Activated naive CD8-positive, alpha-beta T cell treated with anti-CD3 and anti-CD28 coated beads, Interleukin-2, amount 50 U/mL, for 16 hours (primary cell): ENCODE data around the gene EFTUD2.

Source experiments
- DNase-seq: peaks from one replicate; pipeline ENCODE4 v3.0.0-alpha.2; 2020; ENCODE audit warnings: low read depth, low spot score

The EFTUD2 gene

GRCh38 chr17:44887971-44888954 is 11.0 kb downstream of the EFTUD2 start:
- DNase-seq, result no peak

- no peak for DNase-seq
These were observed 12.2 kb downstream of the EFTUD2 start for GRCh38 chr17:44887016-44887415.

- no peak for DNase-seq
These were observed 14.3 kb downstream of the EFTUD2 start for GRCh38 chr17:44884941-44885340.

- DNase-seq, result no peak
These were observed 18.1 kb downstream of the EFTUD2 start for GRCh38 chr17:44881145-44881544.

DNA sequence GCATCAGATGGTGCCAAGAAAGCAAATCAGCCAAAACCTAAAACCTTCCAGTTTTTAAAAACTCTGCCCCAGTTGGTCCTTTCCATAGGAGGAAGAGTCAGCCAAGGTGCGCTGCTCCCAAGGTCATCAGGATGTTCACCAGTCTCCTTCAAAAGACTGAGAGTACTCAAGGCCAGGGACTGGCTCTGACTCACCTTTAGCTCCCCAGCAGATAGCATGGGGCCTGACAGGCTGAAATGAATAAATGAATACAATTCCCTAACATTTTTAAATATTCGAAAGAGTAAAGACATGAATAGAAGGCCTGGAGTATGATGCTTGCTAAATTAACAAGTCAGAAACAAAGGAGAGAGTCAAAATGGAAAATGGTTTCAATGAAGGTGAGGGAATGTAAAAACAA is 19.2 kb downstream of the EFTUD2 start:
- DNase-seq, result no peak

DNA sequence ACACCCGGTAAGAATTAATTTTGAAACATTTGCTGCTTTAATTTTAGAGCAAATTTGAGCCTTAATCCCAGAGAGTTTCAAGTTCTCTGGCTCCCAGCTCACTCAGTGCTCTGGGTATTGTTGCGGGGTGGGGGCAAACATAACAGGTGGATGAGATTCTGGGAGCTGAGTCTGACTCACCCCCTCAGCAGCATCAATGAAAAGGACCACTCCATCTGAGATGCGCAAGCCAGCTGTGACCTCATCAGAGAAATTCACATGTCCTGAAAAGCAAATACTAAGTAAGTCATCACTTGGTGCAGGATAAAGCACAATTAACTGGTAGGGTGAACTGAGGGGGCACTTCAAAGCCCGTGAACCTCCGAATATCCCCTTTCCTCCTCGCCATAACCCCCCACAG is 19.9 kb downstream of the EFTUD2 start:
- no peak for DNase-seq

- DNase-seq, result no peak
These were observed 20.5 kb downstream of the EFTUD2 start for GRCh38 chr17:44878627-44879221.

- DNase-seq, result no peak
These were observed 22.1 kb downstream of the EFTUD2 start for GRCh38 chr17:44877121-44877520.

DNA sequence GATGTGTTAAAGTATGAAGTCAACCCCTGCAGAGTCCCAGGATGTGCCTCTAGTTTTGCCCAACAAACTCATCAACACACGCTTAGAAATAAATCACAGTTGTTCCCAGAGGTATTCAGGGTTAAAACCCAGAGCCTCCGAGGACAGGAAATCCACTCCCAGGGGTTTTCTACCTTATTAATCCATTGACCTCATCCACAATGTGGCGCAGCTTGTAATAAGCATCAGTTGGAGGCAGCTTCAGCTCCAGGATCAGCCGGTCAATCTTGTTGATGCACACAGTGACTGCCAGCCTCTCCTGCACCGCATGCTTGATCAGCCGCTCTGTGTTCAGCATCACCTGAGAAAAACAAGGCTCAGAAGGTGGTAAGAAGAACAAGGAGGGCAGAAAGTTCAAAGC is 23.5 kb downstream of the EFTUD2 start:
- DNase-seq, result no peak

DNA sequence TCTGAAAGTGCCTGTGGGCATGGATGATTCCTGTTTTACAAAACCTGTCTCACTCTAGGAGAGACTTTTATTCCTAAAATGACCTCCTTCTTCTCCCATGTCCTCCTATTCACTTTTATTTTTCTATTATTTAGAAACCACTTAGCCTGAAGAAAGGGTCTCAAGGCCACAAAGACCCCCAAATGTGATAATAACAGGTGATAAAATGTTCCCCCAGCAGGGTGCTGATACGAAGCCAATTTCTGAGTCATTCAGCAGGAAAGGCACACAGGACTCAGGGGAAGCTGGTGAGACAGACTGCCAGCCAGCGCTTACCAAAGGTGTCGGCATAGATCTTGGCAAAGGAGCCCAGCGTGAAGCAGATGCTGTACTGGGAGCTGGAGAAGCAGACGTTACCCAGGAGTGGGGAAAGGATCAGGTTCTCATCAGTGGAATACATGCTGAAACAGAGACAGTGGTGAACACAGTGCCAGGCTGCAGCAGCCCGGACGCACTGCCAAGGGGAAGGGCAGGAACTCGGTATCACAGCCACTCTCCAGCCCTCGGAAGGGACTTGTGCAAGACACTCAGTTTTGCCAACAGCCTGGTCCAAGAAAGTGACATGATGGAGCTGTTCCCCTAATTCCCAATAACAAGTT is 27.0 kb downstream of the EFTUD2 start:
- no peak for DNase-seq

- no peak for DNase-seq
These were observed 27.7 kb downstream of the EFTUD2 start for GRCh38 chr17:44871556-44871955.

DNA sequence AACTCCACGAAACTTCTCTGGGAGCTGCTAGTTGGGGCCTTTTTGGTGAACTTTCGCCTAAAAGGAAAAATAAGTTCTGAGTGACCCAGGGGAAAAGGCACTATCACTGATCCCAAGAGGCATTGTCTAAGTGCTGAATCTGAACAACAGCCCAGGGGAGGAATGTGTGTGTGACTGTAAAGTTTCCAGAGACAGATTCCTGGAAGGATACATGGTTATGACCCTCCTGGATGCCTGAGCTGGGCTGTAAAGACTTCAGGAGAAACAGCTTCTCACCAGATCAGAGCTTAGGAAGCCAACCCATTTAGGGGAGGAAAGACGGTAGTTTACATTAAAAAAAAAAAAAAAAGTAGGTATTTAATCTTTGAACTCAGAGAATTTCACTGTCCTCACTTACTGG is 31.4 kb downstream of the EFTUD2 start:
- no peak for DNase-seq

DNA sequence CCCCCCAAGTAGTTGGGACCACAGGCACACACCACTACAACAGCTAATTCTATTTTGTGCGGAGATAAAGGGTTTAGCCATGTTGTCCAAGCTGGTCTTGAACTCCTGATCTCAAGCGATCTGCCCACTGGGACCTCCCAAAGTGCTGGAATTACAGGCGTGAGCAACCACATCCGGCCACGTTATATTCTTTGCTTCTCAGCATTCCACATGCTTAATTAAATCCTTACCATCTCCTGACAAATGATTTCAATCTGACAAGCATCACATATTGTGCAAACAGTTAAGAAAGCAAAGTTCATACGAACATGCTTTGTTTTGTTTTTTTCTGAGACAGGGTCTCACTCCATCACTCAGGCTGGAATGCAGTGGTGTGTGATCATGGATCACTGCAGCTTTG is 33.3 kb downstream of the EFTUD2 start:
- no peak for DNase-seq

DNA sequence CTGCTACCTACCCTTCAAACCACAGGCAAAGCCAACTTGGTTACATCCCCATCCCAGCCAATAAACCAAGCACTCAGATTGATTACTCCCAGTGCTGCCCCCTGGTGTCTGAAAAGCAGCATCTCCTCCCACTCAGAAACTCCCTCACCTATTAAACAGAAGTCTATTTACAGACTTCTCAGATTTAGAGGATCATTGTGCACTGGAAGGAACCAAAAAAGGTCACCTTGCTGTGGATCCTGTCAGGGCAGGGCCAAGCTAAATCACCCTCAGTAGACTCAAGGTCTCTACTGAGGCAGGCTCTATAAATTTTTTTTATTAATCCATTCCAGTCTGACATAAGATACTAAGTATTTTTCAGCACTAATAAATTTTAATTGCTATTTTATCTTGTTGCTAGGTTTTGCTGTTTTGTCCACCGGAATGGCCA is 34.0 kb downstream of the EFTUD2 start:
- peak; percentile 48 for DNase-seq

GRCh38 chr17:44864831-44865230 is 34.4 kb downstream of the EFTUD2 start:
- no peak for DNase-seq

DNA sequence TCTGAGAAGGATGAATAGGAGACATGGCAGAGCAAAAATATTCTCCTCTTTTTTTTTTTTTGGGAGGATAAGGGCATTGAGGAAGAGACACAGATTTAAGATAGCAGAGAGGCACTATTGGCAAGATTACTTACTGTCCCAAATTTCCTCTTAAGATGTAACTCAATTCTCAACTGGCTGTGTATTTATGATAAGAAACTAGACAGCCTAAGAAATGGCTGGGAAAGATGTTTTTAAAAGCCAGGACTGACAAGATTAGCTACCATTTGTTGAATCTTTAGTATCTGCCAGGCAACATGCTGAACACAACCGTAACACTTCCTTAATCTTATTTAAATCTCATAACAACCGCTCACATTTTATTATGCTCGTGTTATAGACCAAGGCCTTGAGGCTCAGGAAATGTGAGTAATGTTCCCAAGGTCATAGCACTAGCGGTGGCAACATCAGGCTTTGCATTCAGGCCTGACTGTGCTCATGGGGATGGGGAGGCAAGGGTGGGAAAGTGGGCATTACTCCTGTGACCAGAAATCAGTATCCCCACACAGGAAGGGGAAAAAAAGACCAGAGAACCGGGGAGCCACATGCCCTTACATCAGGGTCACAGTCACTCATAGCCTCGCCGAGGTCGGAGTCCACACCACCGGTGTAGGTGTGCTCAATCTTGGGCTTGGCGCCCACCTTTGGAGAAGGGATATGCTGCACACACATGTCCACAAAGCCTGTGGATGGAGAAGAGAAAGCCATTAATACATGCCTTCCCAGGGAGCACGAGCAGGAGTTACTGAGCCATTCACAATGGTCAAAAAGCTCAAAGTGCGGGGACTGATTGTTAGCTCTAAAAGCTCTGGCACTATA is 36.0 kb downstream of the EFTUD2 start:
- no peak for DNase-seq

DNA sequence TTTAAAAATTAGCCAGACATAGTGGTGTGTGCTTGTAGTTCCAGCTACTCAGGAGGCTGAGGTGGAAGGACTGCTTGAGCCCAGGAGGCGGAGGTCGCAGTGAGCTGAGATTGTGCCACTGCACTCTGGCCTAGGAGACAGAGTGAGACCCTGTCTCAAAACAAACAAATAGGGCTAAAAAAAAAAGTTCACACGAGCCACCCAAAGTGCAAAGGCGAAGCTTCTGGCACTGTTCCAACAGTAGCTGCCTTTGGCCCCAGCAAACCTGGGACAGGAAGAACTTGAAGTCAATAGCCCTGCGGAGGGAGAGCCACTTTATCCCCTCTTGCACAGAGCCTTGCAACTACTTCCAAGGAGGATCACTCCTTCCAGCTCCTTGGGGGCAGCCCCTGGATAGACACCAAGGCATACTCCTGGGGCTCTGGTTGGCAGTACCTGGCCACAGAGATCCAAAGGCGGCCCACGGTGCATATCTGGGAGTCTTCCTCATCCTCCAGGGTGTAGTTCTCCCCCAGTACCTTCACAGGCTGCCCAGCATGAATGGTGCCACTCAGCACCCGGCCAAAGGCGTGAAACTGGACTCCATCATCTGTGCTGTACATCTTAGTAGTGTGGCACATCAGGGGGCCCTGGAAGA is 36.8 kb downstream of the EFTUD2 start:
- DNase-seq, result no peak

- DNase-seq, result no peak
These were observed 39.5 kb downstream of the EFTUD2 start for GRCh38 chr17:44859701-44860100.

DNA sequence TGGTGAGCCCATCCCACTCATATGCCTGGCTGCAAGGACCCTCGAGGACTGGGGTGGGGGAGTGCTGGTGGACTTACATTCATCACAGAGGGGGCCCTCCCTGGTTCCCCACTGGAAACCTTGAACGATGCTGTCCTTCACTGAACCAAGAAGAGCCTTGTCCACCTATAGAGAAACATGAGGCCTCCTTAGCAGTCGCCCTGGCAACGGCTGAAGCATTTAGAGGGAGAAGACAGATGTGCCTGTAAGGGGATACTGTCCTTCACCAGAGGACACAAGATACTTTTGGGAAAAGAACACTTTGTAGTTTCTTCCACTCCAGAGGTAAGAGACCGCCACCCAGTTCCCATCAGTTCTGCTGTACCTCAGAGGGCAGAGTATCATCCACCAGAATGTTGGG is 45.1 kb downstream of the EFTUD2 start:
- no peak for DNase-seq

- DNase-seq, result no peak
These were observed 48.6 kb downstream of the EFTUD2 start for GRCh38 chr17:44850612-44851011.

DNA sequence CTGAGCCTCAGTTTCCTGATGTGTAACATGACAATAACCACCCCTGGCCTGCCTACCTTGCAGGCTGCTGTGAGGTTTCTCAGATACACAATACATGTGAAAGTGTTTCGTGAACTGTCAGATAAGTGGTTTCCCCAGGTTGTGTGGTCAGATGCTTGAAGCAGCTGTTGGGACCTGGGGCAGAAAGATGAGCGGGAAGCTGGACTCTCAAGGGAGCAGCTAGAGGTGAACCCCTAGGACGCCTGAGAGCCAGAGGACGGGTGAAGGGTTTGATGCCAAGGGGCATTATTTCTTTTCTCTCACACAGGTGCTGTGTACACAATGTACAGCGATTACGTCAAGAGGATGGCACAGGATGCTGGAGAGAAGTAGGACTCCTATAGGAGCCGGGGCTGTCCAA is 49.2 kb downstream of the EFTUD2 start:
- DNase-seq, result no peak
